H1 (cell line): ENCODE results near the gene C2orf72. TPM values are rescaled to one million over a fixed set of nuclear protein-coding genes. Genes with fewer than 3 reads are reported as not detected.

ENCODE experiments used
- ATF3 ChIP-seq: IDR thresholded peaks from 2 replicates; pipeline ENCODE4 v1.6.1; 2011; ENCODE audit warnings: low read depth, mild to moderate bottlenecking, low read length; ENCODE audit not compliant: insufficient read depth
- BACH1 ChIP-seq: IDR thresholded peaks from 2 replicates; pipeline ENCODE4 v1.6.1; 2012; ENCODE audit warnings: low read length, improper control_type of control experiment
- CBX5 ChIP-seq: fragments of 300-800, 300-1000 bp; sonication (generic); IDR thresholded peaks from 2 replicates; pipeline ENCODE4 v1.7.1; 2016; ENCODE audit warnings: antibody characterized with exemption, low read length, low read depth
- EZH2 ChIP-seq: fragments of 200-600 bp; sonication (generic); IDR thresholded peaks from 2 replicates; pipeline ENCODE4 v1.7.1; 2012; ENCODE audit warnings: low read depth, mild to moderate bottlenecking, moderate library complexity, low read length, inconsistent platforms; ENCODE audit not compliant: severe bottlenecking
- MAFK ChIP-seq: IDR thresholded peaks from 2 replicates; pipeline ENCODE4 v1.6.1; 2012; ENCODE audit warnings: low read depth, mild to moderate bottlenecking, improper control_type of control experiment, low read length
- POLR2A ChIP-seq, 2 experiments: IDR thresholded peaks; 1 replicate in 1 of 2; 2 replicates in 1 of 2; pipeline ENCODE4 v1.6.1; 2011; ENCODE audit warnings: low read depth in 2 of 2, low read length in 2 of 2, mild to moderate bottlenecking in 2 of 2; ENCODE audit errors: control extremely low read depth in 1 of 2
- SRF ChIP-seq: IDR thresholded peaks from 2 replicates; pipeline ENCODE4 v1.6.1; 2011; ENCODE audit warnings: mild to moderate bottlenecking, low read depth, low read length, moderate library complexity
- TAF1 ChIP-seq: IDR thresholded peaks from 2 replicates; pipeline ENCODE4 v1.6.1; 2011; ENCODE audit warnings: mild to moderate bottlenecking, low read depth, low read length
- YY1 ChIP-seq: IDR thresholded peaks from 2 replicates; pipeline ENCODE4 v1.6.1; 2011; ENCODE audit warnings: low read depth, mild to moderate bottlenecking, low read length
- polyA plus RNA-seq, 7 experiments: library from polyadenylated mRNA; depleted of rRNA in 3 of 7; stranded (reverse) in 5 of 7; unstranded in 2 of 7; fragments of >200 nt in 5 of 7; fragments of 200-250 nt in 2 of 7; gene quantifications; 1 replicate in 5 of 7; 2 replicates in 1 of 7; 4 replicates in 1 of 7; pipeline versions ENCODE4 v1.2.1 to v1.2.3, GENCODE V29; 2011 to 2013; ENCODE audit warnings: missing spikeins in 2 of 7, mixed read lengths in 2 of 7
- total RNA-seq: library from RNA; stranded (reverse); fragmentation: NEBNext Ultra II Directional; extraction: Animal tissue kit (Norgen Biotek cat#: 25700); gene quantifications from 2 replicates; pipeline ENCODE4 v1.2.1, GENCODE V29; 2021
- TF ChIP-seq, protein P1 (sequence below): IDR thresholded peaks from 2 replicates; pipeline ENCODE4 v1.6.1; 2012; ENCODE audit warnings: inconsistent platforms

The C2orf72 gene
- total and polyA plus RNA-seq, 2 of the 8 experiments (the other 6 are each of a cell fraction or from before 2014, with no cell fraction given) = 1.1 to 1.7 TPM

DNA sequence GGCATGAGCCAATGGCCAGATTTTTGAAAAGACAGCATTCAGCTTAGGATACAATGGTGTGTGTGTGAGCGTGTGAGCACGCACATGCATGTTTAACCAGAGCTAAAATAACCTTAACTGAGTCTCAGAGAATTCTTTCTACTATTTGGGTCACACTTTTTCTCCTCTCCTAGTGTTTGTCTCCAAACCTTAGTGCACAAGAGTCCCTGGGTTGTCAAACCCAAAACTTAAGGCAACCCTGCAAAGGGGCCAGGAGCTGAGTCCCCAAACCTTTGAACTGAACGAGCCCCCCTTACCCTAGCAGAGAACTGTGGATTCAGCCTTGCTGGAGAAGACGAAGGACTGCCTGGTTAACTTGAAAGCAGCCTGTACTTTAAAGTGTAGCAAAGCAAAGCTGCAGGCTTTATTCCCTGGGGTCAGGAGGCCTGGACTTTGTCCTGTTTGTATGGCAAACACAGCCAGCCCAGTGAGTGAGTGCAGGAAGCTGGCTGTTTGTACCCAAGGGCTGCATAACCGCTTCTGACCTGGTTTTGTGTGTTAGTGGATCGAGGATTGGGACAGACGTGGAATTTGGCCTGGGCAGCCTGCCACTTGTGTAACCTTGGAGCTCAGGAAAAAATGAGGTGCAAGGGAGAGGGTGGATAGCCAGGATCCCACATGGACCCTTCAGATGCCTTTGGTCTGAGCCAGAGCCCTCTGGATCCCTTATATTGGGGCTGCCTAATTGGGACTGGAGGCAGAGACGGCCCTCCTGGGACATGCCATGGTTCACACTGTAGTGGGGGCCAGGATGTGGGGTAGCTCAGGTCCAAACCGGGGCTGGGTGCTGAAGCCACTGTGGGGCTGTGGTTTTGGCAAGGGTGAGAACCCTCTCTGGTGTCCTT is 12.9 kb downstream of the C2orf72 start (continued):
- TF ChIP-seq BACH1 = no peak
- TF ChIP-seq MAFK = no peak
- no peak for TF ChIP-seq SRF
- TF ChIP-seq, protein P1, sequence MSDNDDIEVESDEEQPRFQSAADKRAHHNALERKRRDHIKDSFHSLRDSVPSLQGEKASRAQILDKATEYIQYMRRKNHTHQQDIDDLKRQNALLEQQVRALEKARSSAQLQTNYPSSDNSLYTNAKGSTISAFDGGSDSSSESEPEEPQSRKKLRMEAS = no peak
- no peak for TF ChIP-seq CBX5
- TF ChIP-seq TAF1 = no peak
- TF ChIP-seq POLR2A (IDR thresholded peaks at IDR 0.05; ENCODE audit: control extremely low read depth in 1 of 2, low read depth in 2 of 2, low read length in 2 of 2) = no peak
- no peak for TF ChIP-seq EZH2
- no peak for TF ChIP-seq ATF3
- TF ChIP-seq YY1 = no peak
